AG08396 (cell line): ENCODE data around the gene CNPY4.

Experiments
- DNase-seq: peaks from one replicate; pipeline ENCODE4 v3.0.0; 2012; ENCODE audit warnings: low spot score, mixed read lengths

CNPY4 gene

DNA sequence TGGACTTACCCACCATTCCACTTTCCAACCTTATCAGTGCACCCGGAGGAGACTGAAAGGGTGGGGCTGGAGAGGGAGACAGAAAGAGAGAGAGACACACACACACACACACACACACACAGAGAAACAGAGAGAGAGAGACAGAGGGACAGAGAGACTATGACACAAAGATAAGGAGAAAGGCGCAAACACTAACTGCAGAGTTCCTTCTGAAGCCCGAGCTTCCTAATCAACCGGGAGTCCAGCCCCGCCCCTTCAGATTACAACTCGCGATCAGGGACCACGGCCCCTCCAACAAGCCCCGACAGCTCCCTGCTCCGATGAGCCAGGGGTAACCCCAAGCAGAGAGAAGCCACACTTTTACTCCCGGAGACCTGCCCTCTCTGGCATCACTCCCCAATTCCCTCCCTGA is 48.5 kb downstream of the CNPY4 start:
- no peak for DNase-seq

DNA sequence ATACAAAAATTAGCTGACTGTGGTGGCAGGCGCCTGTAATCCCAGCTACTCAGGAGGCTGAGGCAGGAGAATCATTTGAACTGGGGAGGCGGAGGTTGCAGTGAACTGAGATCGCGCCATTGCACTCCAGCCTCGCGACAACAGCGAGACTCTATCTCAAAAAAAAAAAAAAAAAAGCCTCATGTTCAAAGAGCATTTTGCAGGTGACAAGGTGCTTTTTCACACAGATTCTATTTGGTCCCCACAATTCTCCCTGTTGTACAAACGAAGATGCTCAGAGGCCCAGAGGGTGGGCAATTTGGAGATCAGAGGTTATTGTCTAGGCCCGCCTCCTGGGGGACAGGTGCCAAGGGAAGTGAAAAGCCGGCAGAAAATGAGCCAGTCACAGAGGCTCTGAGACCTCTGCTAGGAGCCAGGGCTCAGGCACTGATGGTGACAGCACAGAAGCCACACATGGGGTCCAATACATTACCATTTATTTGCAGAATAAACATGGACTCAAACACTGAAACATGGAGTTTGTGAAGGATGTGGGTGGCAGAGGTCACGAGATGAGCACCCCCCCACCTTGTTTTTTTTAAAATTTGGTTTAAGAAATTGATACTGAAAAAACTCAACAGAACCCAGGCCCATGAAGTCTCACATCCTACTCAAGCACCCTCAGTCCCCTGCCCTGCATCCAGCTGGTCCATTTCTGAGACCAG is 49.9 kb downstream of the CNPY4 start:
- no peak for DNase-seq

DNA sequence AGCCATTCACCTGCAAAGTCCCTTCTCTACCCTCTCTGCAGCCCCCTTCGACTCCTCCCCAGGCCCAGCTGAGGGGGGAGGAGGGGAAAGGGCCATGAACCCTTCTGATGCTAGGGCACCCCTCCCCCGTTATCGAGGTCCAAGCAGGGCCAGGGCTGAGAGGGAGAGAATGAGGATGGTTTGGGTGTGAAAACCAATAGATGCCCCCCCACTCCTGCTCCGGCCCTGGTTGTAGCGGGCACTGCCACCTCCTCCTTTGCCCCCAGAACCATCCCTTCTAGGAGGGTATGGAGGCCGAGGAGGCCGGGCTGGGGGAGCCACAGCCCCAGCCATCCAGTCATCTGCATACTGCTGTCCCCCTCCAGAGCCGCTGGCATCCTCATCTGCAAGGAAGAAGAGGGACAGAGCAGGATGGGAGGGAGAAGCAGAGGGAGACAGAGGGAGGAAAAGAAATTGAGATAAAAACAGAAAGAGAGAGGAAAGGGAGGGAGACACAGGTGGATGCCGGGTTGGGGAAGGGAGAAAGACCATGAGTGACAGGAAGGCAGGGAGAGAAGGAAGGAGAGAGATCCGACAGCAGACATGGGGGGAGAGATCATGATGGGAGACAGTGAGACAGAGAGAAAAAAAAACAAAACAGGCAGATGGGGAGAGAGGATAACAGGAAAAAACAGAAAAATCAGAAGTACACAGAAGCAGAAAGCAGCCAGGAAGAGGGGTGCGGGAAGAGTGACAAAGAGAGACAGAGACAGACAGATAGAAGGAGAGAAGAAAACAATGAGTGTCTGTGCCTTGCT is 50.9 kb downstream of the CNPY4 start:
- DNase-seq = no peak

DNA sequence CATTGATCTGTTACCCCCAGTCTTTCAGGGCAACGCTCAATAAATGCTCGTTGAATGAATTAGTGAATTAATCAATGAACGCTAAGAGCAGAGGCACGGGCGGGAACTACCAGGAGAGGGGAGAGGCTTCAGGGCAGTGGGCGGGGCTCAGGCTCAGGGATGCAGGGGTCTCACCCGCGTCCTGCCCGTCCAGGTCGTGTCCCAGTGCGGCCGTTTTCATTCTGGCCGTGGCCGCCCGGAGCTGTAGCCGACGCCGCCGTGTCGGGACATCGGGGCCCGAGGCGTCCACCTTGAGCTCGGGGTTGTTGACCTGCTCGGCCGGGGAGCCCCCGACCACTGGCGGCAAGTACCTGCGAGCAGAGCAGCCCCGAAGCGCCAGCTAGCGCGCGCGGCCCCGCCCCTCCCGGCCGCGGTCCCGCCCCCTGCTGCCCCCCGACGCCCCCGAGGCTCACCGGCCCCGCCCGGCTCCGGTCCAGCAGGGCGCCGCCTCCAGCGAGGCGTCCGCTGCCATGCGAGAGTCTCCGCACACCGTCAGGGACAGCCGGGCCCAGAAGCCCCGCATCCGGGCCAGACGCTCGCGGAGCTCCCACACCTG is 51.8 kb downstream of the CNPY4 start:
- DNase-seq = no peak

DNA sequence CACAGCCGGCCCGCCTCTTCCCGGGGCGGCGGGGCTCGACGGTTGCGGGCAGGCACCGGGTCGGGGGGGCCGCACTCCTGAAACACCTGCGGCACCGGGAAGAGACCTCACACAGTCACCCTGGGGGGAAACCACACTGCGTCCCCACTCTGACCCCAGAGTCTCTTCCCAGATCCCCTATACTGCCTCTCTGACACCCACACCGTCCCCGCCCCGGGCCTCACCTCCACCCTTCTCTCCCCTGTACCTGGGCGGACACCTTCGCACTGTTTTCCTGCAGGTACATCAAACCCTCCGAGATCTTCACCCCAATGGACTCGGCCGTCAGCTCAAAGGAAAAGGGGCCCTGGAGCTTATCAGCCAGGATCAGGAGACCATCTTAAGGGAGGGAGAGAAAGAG is 52.4 kb downstream of the CNPY4 start:
- no peak for DNase-seq

DNA sequence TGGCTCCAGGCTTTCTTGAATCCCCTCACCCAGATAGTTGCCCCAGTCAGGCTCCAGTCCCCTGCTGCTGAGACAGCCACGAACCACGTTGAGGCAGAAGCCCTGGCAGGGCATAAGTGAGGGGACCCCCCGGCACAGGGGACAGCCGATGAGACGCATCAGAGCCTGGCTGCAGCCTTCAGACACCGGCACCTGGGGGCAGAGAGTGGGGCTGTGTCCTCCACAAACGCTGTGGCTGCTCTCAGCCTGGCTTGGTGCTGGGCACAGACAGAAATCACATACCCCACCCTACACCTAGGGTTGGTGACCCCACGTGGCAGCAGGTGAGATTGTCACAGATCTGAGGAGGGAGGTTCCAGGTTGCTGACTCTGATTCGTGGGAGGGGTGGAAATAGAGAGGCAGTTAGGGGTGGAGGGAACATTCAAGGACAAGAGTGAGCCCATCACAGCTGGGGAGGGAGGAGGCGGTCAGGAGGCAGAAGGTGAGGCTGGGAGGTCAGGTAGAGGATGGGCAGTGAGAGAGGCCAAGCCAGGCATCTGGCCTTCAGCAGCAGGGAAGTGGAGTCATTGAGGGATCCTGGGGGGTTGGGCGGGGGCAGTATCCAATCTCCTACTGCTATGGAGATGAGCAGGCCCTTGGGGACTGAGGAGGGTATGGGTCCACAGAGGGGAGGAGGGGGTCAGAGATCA is 54.5 kb downstream of the CNPY4 start:
- DNase-seq = no peak

DNA sequence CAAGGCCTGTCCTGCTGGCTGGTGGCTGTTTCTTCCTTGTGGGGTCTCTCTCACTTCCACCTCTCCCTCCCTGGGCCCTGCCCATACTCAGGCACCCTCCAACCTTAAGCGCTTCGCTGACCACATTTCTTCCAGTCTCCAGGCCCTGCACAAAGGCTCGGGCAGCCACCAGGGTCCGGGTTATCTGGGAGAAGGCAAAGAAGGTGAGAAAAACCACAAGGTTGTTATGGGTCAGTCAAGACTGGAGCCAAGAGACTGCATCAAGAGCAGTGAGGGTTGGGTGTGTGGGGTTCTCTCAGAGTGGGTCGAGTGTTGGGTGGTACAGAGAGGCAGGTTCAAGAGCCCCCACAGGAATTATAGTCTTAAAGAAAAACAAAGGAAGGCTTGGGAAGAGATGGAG is 55.1 kb downstream of the CNPY4 start:
- no peak for DNase-seq
